HepG2 (cell line): ENCODE measurements around the gene HTR4. TPM values are rescaled to one million over a fixed set of nuclear protein-coding genes. Genes with fewer than 3 reads are reported as not detected.

Source experiments
- ATAC-seq: fragments of 200-7000 bp; cut with Tn5 transposase; 3 replicates; pipeline ENCODE4 v1.9.1; 2020; ENCODE audit warnings: mild to moderate bottlenecking, moderate library complexity
- BruUV-seq: library from RNA; stranded (reverse); fragments of 400-500 nt; replicated peaks from 2 replicates; lab custom pipeline; 2021; lab: Mats Ljungman, UMichigan
- CTCF ChIA-PET: fragments of 300-600 bp; formaldehyde crosslinking; extraction: SDS; loops from one replicate; lab custom pipeline; 2021; ENCODE audit warnings: low total read pairs, inconsistent platforms, low intra/inter-chr PET ratio; lab: Yijun Ruan, JAX
- POLR2A ChIA-PET: fragments of 350-600 bp; sonication (Branson Sonifier 250); formaldehyde crosslinking; loops from one replicate; lab custom pipeline; 2020; ENCODE audit warnings: antibody characterized with exemption, inconsistent platforms; lab: Yijun Ruan, JAX
- DNase-seq: peaks from one replicate; pipeline ENCODE4 v3.0.0-alpha.2; 2015; ENCODE audit warnings: low spot score
- FAIRE-seq: peaks from 3 replicates; lab custom pipeline; 2011; peaks lifted over from hg19 to GRCh38; lab: Jason Lieb, UNC
- H2AFZ ChIP-seq: one replicate; pipeline ENCODE4 v1.6.1; 2011; ENCODE audit warnings: low read length, inconsistent platforms
- H3K27ac ChIP-seq: fragments of 300-600 bp; 3 replicates; pipeline ENCODE4 v1.8.0; 2011; ENCODE audit warnings: mixed run types, mild to moderate bottlenecking, mixed read lengths, low read length, inconsistent platforms; ENCODE audit not compliant: insufficient read depth; ENCODE audit errors: extremely low read length
- H3K27me3 ChIP-seq, 2 experiments: fragments of 200-600 bp in 1 of 2; 2 replicates in 1 of 2; 3 replicates in 1 of 2; pipeline versions ENCODE4 v1.6.0 to v1.8.0; 2011; ENCODE audit warnings: low read length in 2 of 2, mild to moderate bottlenecking in 2 of 2, moderate library complexity in 2 of 2, inconsistent platforms in 1 of 2; ENCODE audit not compliant: insufficient read depth in 2 of 2, control insufficient read depth in 1 of 2
- H3K36me3 ChIP-seq, 2 experiments: fragments of 200-600 bp in 1 of 2; replicated peaks in 1 of 2; 2 replicates in 1 of 2; 3 replicates in 1 of 2; pipeline versions ENCODE4 v1.5.1 to v1.8.0; 2011; ENCODE audit warnings: low read length in 2 of 2, inconsistent platforms in 1 of 2; ENCODE audit not compliant: insufficient read depth in 2 of 2, control insufficient read depth in 1 of 2
- H3K4me1 ChIP-seq: 2 replicates; pipeline ENCODE4 v1.5.1; 2012; ENCODE audit warnings: low read length, inconsistent platforms; ENCODE audit not compliant: insufficient read depth
- H3K4me2 ChIP-seq: 2 replicates; pipeline ENCODE4 v1.6.0; 2011; ENCODE audit warnings: low read depth, low read length, inconsistent platforms
- H3K4me3 ChIP-seq, 3 experiments: fragments of 200-600 bp in 1 of 3; sonication (generic), shearing (Covaris generic) in 1 of 3; replicated peaks in 1 of 3; 2 replicates each; pipeline ENCODE4 v1.5.1; 2011 to 2016; ENCODE audit warnings: low read length in 3 of 3, inconsistent platforms in 2 of 3, low read depth in 2 of 3, mild to moderate bottlenecking in 2 of 3, control low read depth in 1 of 3, mixed read lengths in 1 of 3; ENCODE audit not compliant: insufficient read depth in 1 of 3
- H3K79me2 ChIP-seq: one replicate; pipeline ENCODE4 v1.6.1; 2011; ENCODE audit warnings: low read length, inconsistent platforms; ENCODE audit not compliant: insufficient read depth
- H3K9ac ChIP-seq: 2 replicates; pipeline ENCODE4 v1.6.0; 2011; ENCODE audit warnings: mild to moderate bottlenecking, low read depth, low read length, inconsistent platforms; ENCODE audit not compliant: insufficient read depth
- H3K9me3 ChIP-seq: 2 replicates; pipeline ENCODE4 v1.5.1; 2012; ENCODE audit warnings: mild to moderate bottlenecking, low read length
- H4K20me1 ChIP-seq: 2 replicates; pipeline ENCODE4 v1.6.0; 2011; ENCODE audit warnings: inconsistent platforms, mild to moderate bottlenecking, low read length, moderate library complexity; ENCODE audit not compliant: insufficient read depth
- HMG20A ChIP-seq: IDR thresholded peaks from 2 replicates; pipeline ENCODE4 v1.6.1; 2016; ENCODE audit warnings: borderline replicate concordance
- HNRNPLL ChIP-seq: fragments of 200-400 bp; formaldehyde crosslinking; IDR thresholded peaks from 2 replicates; pipeline ENCODE4 v1.6.1; 2017; ENCODE audit warnings: mild to moderate bottlenecking, low read depth, low read length; ENCODE audit not compliant: poor library complexity, severe bottlenecking
- IKZF4 ChIP-seq: sonication (generic); formaldehyde crosslinking; IDR thresholded peaks from 2 replicates; pipeline ENCODE4 v1.5.1; 2020; ENCODE audit warnings: borderline replicate concordance, mild to moderate bottlenecking, low read depth, missing genetic modification reagents; ENCODE audit errors: not compliant biosample characterization
- KDM5B ChIP-seq: sonication (generic); formaldehyde crosslinking; IDR thresholded peaks from 2 replicates; pipeline ENCODE4 v1.4.0; 2020; ENCODE audit warnings: missing genetic modification reagents, mild to moderate bottlenecking, borderline replicate concordance
- MED1 ChIP-seq: sonication (generic); formaldehyde crosslinking; IDR thresholded peaks from 2 replicates; pipeline ENCODE4 v1.4.0; 2020; ENCODE audit warnings: missing genetic modification reagents
- MIXL1 ChIP-seq: IDR thresholded peaks from 2 replicates; pipeline ENCODE4 v1.6.1; 2016
- NFIB ChIP-seq: sonication (generic); formaldehyde crosslinking; IDR thresholded peaks from 2 replicates; pipeline ENCODE4 v1.9.0; 2021; ENCODE audit warnings: missing genetic modification reagents, mild to moderate bottlenecking, borderline replicate concordance
- NFKBIZ ChIP-seq: IDR thresholded peaks from 2 replicates; pipeline ENCODE4 v1.6.1; 2018; ENCODE audit warnings: missing genetic modification reagents, missing compliant biosample characterization
- NFYC ChIP-seq: IDR thresholded peaks from 2 replicates; pipeline ENCODE4 v1.6.1; 2016; ENCODE audit warnings: missing genetic modification reagents, missing compliant biosample characterization
- RBM22 ChIP-seq: fragments of 200-400 bp; formaldehyde crosslinking; optimal IDR thresholded peaks from 2 replicates; pipeline ENCODE3; 2017; ENCODE audit warnings: mild to moderate bottlenecking, low read length, moderate library complexity
- SNAI1 ChIP-seq: sonication (generic); formaldehyde crosslinking; IDR thresholded peaks from 2 replicates; pipeline ENCODE4 v1.5.0; 2020; ENCODE audit warnings: mild to moderate bottlenecking, missing genetic modification reagents, borderline replicate concordance
- ZFAT ChIP-seq: sonication (generic); formaldehyde crosslinking; conservative IDR thresholded peaks from 2 replicates; pipeline ENCODE4 v1.8.1; 2023; ENCODE audit warnings: missing genetic modification reagents, inconsistent platforms
- ZNF256 ChIP-seq: sonication (generic); formaldehyde crosslinking; conservative IDR thresholded peaks from 2 replicates; pipeline ENCODE4 v1.4.0; 2020; ENCODE audit warnings: missing genetic modification reagents
- ZNF326 ChIP-seq: sonication (generic); formaldehyde crosslinking; IDR thresholded peaks from 2 replicates; pipeline ENCODE4 v1.4.0; 2020; ENCODE audit warnings: missing genetic modification reagents, borderline replicate concordance
- ZNF383 ChIP-seq: sonication (generic); formaldehyde crosslinking; IDR thresholded peaks from 2 replicates; pipeline ENCODE4 v1.4.0; 2020; ENCODE audit warnings: missing genetic modification reagents, mild to moderate bottlenecking, borderline replicate concordance
- ZNF792 ChIP-seq: IDR thresholded peaks from 2 replicates; pipeline ENCODE4 v1.6.1; 2016
- WGBS: methylation state at CpG from one replicate; pipeline ENCODE4 v1.1.6; 2017; ENCODE audit warnings: low lambda C conversion rate; 5-methylcytosine and 5-hydroxymethylcytosine counted together
- in situ Hi-C: cut with HindIII; loops from 2 replicates; pipeline ENCODE4 v1.10.0; 2017; ENCODE audit warnings: low pct_unique_long_range_greater_than_20kb; ENCODE audit not compliant: extremely low pct_ligation_motif_present
- intact Hi-C: fragments of 100-400 bp; cut with micrococcal nuclease; formaldehyde crosslinking; loops from one replicate; pipeline ENCODE4 v1.10.0; 2022; ENCODE audit not compliant: unreplicated experiment
- polyA plus RNA-seq, 8 experiments: library from polyadenylated mRNA; depleted of rRNA in 3 of 8; stranded (reverse) in 7 of 8; unstranded in 1 of 8; fragments of >200 nt; fragmentation: Illumina TruSeq in 4 of 8; extraction: Trizol in 4 of 8; gene quantifications; 2 replicates each; pipeline versions ENCODE4 v1.2.1 to v1.2.3, GENCODE V29; 2011 to 2016; ENCODE audit warnings: low read depth in 4 of 8, missing spikeins in 1 of 8, mixed read lengths in 1 of 8; ENCODE audit not compliant: insufficient read depth in 1 of 8
- total RNA-seq, 5 experiments: library from RNA; depleted of rRNA; stranded (reverse); fragments of >200 nt; fragmentation: Illumina TruSeq; extraction: Trizol; gene quantifications; 2 replicates each; pipeline ENCODE4 v1.2.3, GENCODE V29; 2016; ENCODE audit warnings: low read depth in 1 of 5
- TF ChIP-seq, protein P1 (sequence below): sonication (generic); formaldehyde crosslinking; IDR thresholded peaks from 2 replicates; pipeline ENCODE4; 2020; ENCODE audit warnings: missing genetic modification reagents, mild to moderate bottlenecking, borderline replicate concordance

The HTR4 gene
- total and polyA plus RNA-seq, 2 of the 13 experiments (the other 11 are each of a cell fraction or from before 2014, with no cell fraction given) = not detected

DNA sequence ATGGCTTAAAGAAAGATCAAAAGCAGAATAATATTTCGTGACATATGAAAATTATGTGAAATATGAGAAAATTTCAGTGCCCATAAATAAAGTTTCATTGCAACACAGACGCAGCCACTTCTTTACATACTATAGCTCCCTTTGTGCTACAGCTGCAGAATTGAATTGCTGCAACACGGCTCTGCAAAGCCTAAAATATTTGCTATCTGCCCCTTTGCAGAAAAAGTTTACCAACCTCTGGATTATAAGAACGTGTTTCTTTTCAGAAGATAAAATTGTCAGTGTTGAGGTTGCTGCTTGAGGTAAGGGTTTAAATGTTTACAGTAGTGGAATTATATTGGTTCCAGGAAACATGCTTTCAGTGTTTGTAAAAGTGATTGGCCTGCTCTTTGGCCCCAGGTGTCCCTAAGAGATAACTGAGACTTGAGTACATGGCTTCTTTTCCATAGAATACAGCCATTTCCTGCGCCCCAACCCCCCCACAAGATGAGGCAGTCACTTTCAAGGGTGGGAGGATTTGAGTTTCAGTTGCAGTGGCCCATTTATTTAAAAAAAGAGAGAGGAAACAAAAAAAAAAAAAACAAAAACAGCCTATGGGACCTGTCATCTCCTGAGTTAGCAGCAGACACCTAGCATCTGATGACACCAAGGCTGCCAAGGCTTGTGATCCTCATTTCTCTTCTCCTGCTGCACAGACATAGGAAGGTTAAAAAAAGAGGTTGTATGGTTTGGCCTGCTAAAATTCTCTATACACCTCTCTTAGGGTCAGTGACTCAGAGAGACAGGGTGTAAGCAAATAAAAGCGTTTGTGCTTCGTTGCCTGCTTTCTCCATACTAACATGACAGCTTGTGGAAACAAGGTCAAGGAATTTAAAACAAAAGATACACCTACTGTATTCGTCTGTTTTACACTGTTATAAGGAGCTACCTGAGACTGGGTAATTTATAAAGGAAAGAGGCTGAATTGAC lies 28.0 kb upstream of the HTR4 start:
- no peak overlapping the region for H3K27ac ChIP-seq
- intact Hi-C loops (no loop called here), in situ Hi-C loops (no loop called here)
- H2AFZ ChIP-seq = no peak overlapping the region
- H3K36me3 ChIP-seq = no peaks in the 10 kb centered on the region
- ChIA-PET CTCF (no interaction called here), POLR2A (no interaction called here)
- ATAC-seq (no peak), FAIRE-seq (no peak), DNase-seq (no peak)
- H3K4me3 ChIP-seq = no peak overlapping the region
- H4K20me1 ChIP-seq = no peaks in the 10 kb centered on the region
- no TSS peak for BruUV-seq
- TF ChIP-seq, protein P1, sequence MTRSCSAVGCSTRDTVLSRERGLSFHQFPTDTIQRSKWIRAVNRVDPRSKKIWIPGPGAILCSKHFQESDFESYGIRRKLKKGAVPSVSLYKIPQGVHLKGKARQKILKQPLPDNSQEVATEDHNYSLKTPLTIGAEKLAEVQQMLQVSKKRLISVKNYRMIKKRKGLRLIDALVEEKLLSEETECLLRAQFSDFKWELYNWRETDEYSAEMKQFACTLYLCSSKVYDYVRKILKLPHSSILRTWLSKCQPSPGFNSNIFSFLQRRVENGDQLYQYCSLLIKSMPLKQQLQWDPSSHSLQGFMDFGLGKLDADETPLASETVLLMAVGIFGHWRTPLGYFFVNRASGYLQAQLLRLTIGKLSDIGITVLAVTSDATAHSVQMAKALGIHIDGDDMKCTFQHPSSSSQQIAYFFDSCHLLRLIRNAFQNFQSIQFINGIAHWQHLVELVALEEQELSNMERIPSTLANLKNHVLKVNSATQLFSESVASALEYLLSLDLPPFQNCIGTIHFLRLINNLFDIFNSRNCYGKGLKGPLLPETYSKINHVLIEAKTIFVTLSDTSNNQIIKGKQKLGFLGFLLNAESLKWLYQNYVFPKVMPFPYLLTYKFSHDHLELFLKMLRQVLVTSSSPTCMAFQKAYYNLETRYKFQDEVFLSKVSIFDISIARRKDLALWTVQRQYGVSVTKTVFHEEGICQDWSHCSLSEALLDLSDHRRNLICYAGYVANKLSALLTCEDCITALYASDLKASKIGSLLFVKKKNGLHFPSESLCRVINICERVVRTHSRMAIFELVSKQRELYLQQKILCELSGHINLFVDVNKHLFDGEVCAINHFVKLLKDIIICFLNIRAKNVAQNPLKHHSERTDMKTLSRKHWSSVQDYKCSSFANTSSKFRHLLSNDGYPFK (CRISPR knock-in tag) = no peak
- no peak for TF ChIP-seq RBM22
- TF ChIP-seq ZFAT (CRISPR knock-in tag) = no peak
- no peak for TF ChIP-seq HNRNPLL
- no peak for TF ChIP-seq HMG20A (CRISPR knock-in tag)
- no peak for TF ChIP-seq KDM5B
- TF ChIP-seq MIXL1 (CRISPR knock-in tag) = no peak
- no peak for TF ChIP-seq NFYC (CRISPR knock-in tag)
- TF ChIP-seq NFIB (CRISPR knock-in tag) = no peak
- no peak for TF ChIP-seq ZNF256 (CRISPR knock-in tag)
- TF ChIP-seq IKZF4 (CRISPR knock-in tag) = no peak
- no peak for TF ChIP-seq SNAI1 (CRISPR knock-in tag)
- TF ChIP-seq ZNF326 = no peak
- no peak for TF ChIP-seq ZNF792
- no peak for TF ChIP-seq ZNF383 (CRISPR knock-in tag)
- no peak for TF ChIP-seq NFKBIZ (CRISPR knock-in tag)
- no peak for TF ChIP-seq MED1
- no peaks in the 10 kb centered on the region for H3K9me3 ChIP-seq
- no peaks in the 10 kb centered on the region for H3K79me2 ChIP-seq
- H3K27me3 ChIP-seq = no peaks in the 10 kb centered on the region
- H3K9ac ChIP-seq = no peak overlapping the region
- WGBS = 1% methylated on average over 8 of the region's 8 CpGs
- no peak overlapping the region for H3K4me2 ChIP-seq
- peaks cover 17% of the 10 kb centered on the region for H3K4me1 ChIP-seq
